H1 (cell line): ENCODE data around the gene RBM18. TPM values are rescaled to one million over a fixed set of nuclear protein-coding genes. Genes with fewer than 3 reads are reported as not detected.
A peak's percentile ranks its signal among the peaks of the same experiment; 100 is the strongest.

Experiments used
- ASH2L ChIP-seq: fragments of 200-600, 300-600 bp; sonication (generic); IDR thresholded peaks from one replicate; pipeline ENCODE4 v1.7.1; 2017; ENCODE audit warnings: low read length
- CEBPB ChIP-seq: IDR thresholded peaks from 2 replicates; pipeline ENCODE4 v1.6.1; 2012; ENCODE audit warnings: low read depth, low read length
- CTBP2 ChIP-seq: IDR thresholded peaks from 2 replicates; pipeline ENCODE4 v1.7.0; 2011; ENCODE audit warnings: borderline replicate concordance, mild to moderate bottlenecking, moderate library complexity, mixed read lengths, low read length; ENCODE audit not compliant: insufficient read depth, insufficient read length
- EP300 ChIP-seq, 2 experiments: IDR thresholded peaks; 1 replicate in 1 of 2; 2 replicates in 1 of 2; pipeline ENCODE4 v1.6.1; 2011 to 2012; ENCODE audit warnings: low read depth in 2 of 2, low read length in 2 of 2, mild to moderate bottlenecking in 2 of 2, borderline replicate concordance in 1 of 2, inconsistent platforms in 1 of 2, moderate library complexity in 1 of 2
- GTF2F1 ChIP-seq: IDR thresholded peaks from 2 replicates; pipeline ENCODE4 v1.6.1; 2012; ENCODE audit warnings: low read depth, low read length, improper control_type of control experiment, borderline replicate concordance
- HDAC2 ChIP-seq, 2 experiments: fragments of 300-600 bp in 1 of 2; sonication (generic) in 1 of 2; IDR thresholded peaks; 2 replicates each; pipeline ENCODE4 v1.6.1; 2011 to 2012; ENCODE audit warnings: low read depth in 2 of 2, low read length in 2 of 2, mild to moderate bottlenecking in 2 of 2, moderate library complexity in 2 of 2, borderline replicate concordance in 1 of 2, inconsistent platforms in 1 of 2
- JUN ChIP-seq: IDR thresholded peaks from 2 replicates; pipeline ENCODE4 v1.6.1; 2011; ENCODE audit warnings: low read depth, mild to moderate bottlenecking, improper control_type of control experiment, low read length
- MAFK ChIP-seq: IDR thresholded peaks from 2 replicates; pipeline ENCODE4 v1.6.1; 2012; ENCODE audit warnings: low read depth, mild to moderate bottlenecking, improper control_type of control experiment, low read length
- PHF8 ChIP-seq: fragments of 200-600 bp; sonication (generic); conservative IDR thresholded peaks from 2 replicates; pipeline ENCODE4 v1.7.1; 2012; ENCODE audit warnings: low read depth, mild to moderate bottlenecking, inconsistent platforms, low read length, moderate library complexity
- POLR2AphosphoS5 ChIP-seq: IDR thresholded peaks from 2 replicates; pipeline ENCODE4 v1.6.1; 2011; ENCODE audit warnings: low read depth, low read length
- RAD21 ChIP-seq, 2 experiments: IDR thresholded peaks in 1 of 2; conservative IDR thresholded peaks in 1 of 2; 2 replicates each; pipeline ENCODE4 v1.6.1; 2011; ENCODE audit warnings: low read depth in 2 of 2, low read length in 2 of 2, improper control_type of control experiment in 1 of 2, inconsistent platforms in 1 of 2, mild to moderate bottlenecking in 1 of 2, moderate library complexity in 1 of 2
- RBBP5 ChIP-seq: IDR thresholded peaks from 2 replicates; pipeline ENCODE4 v1.7.1; 2012; ENCODE audit warnings: low read depth, mild to moderate bottlenecking, inconsistent platforms, low read length, moderate library complexity, borderline replicate concordance
- RNF2 ChIP-seq: fragments of 200-900, 300-1000 bp; sonication (generic); IDR thresholded peaks from 2 replicates; pipeline ENCODE4 v1.7.1; 2016; ENCODE audit warnings: borderline replicate concordance, low read depth, mild to moderate bottlenecking, antibody characterized with exemption, low read length; ENCODE audit not compliant: poor library complexity, severe bottlenecking; ENCODE audit errors: missing control alignments
- RXRA ChIP-seq: IDR thresholded peaks from 2 replicates; pipeline ENCODE4 v1.6.1; 2011; ENCODE audit warnings: low read depth, mild to moderate bottlenecking, low read length, moderate library complexity; ENCODE audit not compliant: insufficient read depth
- SIN3A ChIP-seq, 2 experiments: IDR thresholded peaks in 1 of 2; conservative IDR thresholded peaks in 1 of 2; 2 replicates each; pipeline ENCODE4 v1.6.1; 2011 to 2012; ENCODE audit warnings: low read length in 2 of 2, improper control_type of control experiment in 1 of 2, low read depth in 1 of 2, mild to moderate bottlenecking in 1 of 2
- SRF ChIP-seq: IDR thresholded peaks from 2 replicates; pipeline ENCODE4 v1.6.1; 2011; ENCODE audit warnings: mild to moderate bottlenecking, low read depth, low read length, moderate library complexity
- SUZ12 ChIP-seq: fragments of 200-600 bp; sonication (generic); IDR thresholded peaks from 2 replicates; pipeline ENCODE4 v1.6.1; 2012; ENCODE audit warnings: mild to moderate bottlenecking, inconsistent platforms, low read length, moderate library complexity, mixed read lengths
- TAF7 ChIP-seq: optimal IDR thresholded peaks from 2 replicates; pipeline ENCODE3; 2011; ENCODE audit warnings: low read depth, mild to moderate bottlenecking, inconsistent platforms, low read length, moderate library complexity, borderline replicate concordance
- TCF12 ChIP-seq: IDR thresholded peaks from 2 replicates; pipeline ENCODE4 v1.6.1; 2011; ENCODE audit warnings: low read depth, mild to moderate bottlenecking, low read length
- polyA plus RNA-seq, 7 experiments: library from polyadenylated mRNA; depleted of rRNA in 3 of 7; stranded (reverse) in 5 of 7; unstranded in 2 of 7; fragments of >200 nt in 5 of 7; fragments of 200-250 nt in 2 of 7; gene quantifications; 1 replicate in 5 of 7; 2 replicates in 1 of 7; 4 replicates in 1 of 7; pipeline versions ENCODE4 v1.2.1 to v1.2.3, GENCODE V29; 2011 to 2013; ENCODE audit warnings: missing spikeins in 2 of 7, mixed read lengths in 2 of 7
- total RNA-seq: library from RNA; stranded (reverse); fragmentation: NEBNext Ultra II Directional; extraction: Animal tissue kit (Norgen Biotek cat#: 25700); gene quantifications from 2 replicates; pipeline ENCODE4 v1.2.1, GENCODE V29; 2021

RBM18 gene
- total and polyA plus RNA-seq, 2 of the 8 experiments (the other 6 are each of a cell fraction or from before 2014, with no cell fraction given) = 5.9 to 14.3 TPM

GRCh38 chr9:122218935-122219855, 45.4 kb downstream of the RBM18 start (continued):
- 0 out of 2 replicates have a peak, but pooled peaks have one; percentile 25 for TF ChIP-seq TCF12
- TF ChIP-seq SRF = no peak
- peak; percentile 49; the same call in 1 of the 2 replicates for TF ChIP-seq RBBP5
- TF ChIP-seq GTF2F1 = no peak
- TF ChIP-seq EP300 (IDR thresholded peaks at IDR 0.05; ENCODE audit: borderline replicate concordance in 1 of 2, low read depth in 2 of 2, low read length in 2 of 2) = no peak
- TF ChIP-seq CEBPB = 0 out of 2 replicates have a peak, but pooled peaks have one; percentile 31
- peak; percentile 93 for TF ChIP-seq RNF2
- TF ChIP-seq MAFK = no peak
- no peak for TF ChIP-seq RAD21 (IDR thresholded peaks at IDR 0.05 in 1 of 2, conservative IDR thresholded peaks at IDR 0.05 in 1 of 2; ENCODE audit: low read depth in 2 of 2, low read length in 2 of 2)
- TF ChIP-seq PHF8 = no peak
- no peak for TF ChIP-seq ASH2L
- TF ChIP-seq SIN3A (conservative IDR thresholded peaks at IDR 0.05 in 1 of 2, IDR thresholded peaks at IDR 0.05 in 1 of 2; ENCODE audit: low read depth in 1 of 2, low read length in 2 of 2) = no peak
- TF ChIP-seq RXRA = no peak
- no peak for TF ChIP-seq JUN
- no peak for TF ChIP-seq POLR2AphosphoS5
- peak; percentile 67 for TF ChIP-seq CTBP2
- no peak for TF ChIP-seq TAF7
- peak; percentile 95 for TF ChIP-seq SUZ12
- TF ChIP-seq HDAC2 (IDR thresholded peaks at IDR 0.05; ENCODE audit: borderline replicate concordance in 1 of 2, low read depth in 2 of 2, low read length in 2 of 2) = no peak
- TF ChIP-seq, all 59 proteins: peak for 9
